Breast epithelium (tissue), 3 donors: ENCODE data around the gene VCL.
"Not testable (repeated sequence)": the region's sequence is repeated elsewhere in the genome, so short reads cannot be mapped to it uniquely, and the experiment has no call there.

Experiments
- POLR2A ChIP-seq: fragments of 450-650 bp; IDR thresholded peaks from one replicate; pipeline ENCODE4 v1.6.1; 2016; ENCODE audit warnings: antibody characterized with exemption, mild to moderate bottlenecking, moderate library complexity
- TF ChIP-seq, protein P1 (sequence below), 3 donors: fragments of 450-650 bp; IDR thresholded peaks; one replicate each; pipeline ENCODE4 v1.5.1; 2016 to 2017; ENCODE audit warnings: antibody characterized with exemption in 3 of 3, mild to moderate bottlenecking in 3 of 3, moderate library complexity in 3 of 3

DNA sequence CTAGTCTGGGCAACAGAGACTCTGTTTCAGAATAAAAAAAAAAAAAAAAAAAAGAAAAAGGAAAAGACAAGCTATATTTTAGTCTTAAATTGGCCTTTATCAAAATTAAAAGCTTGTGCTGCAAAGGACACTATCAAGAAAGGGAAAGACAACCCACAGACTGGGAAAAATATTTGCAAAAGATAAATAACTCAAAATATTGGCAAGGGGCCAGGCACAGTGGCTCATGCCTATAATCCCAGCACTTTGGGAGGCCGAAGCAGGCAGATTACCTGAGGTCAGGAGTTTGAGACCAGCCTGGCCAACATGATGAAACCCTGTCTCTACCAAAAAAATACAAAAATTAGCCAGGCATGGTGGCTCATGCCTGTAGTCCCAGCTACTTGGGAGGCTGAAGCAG lies 34.3 kb downstream of the VCL start:
- TF ChIP-seq, protein P1, sequence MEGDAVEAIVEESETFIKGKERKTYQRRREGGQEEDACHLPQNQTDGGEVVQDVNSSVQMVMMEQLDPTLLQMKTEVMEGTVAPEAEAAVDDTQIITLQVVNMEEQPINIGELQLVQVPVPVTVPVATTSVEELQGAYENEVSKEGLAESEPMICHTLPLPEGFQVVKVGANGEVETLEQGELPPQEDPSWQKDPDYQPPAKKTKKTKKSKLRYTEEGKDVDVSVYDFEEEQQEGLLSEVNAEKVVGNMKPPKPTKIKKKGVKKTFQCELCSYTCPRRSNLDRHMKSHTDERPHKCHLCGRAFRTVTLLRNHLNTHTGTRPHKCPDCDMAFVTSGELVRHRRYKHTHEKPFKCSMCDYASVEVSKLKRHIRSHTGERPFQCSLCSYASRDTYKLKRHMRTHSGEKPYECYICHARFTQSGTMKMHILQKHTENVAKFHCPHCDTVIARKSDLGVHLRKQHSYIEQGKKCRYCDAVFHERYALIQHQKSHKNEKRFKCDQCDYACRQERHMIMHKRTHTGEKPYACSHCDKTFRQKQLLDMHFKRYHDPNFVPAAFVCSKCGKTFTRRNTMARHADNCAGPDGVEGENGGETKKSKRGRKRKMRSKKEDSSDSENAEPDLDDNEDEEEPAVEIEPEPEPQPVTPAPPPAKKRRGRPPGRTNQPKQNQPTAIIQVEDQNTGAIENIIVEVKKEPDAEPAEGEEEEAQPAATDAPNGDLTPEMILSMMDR (IDR thresholded peaks at IDR 0.05), result not testable (repeated sequence)
- TF ChIP-seq POLR2A, result not testable (repeated sequence)
